Gastrocnemius medialis (tissue), 4 donors: ENCODE measurements around the gene GCHFR. TPM values are rescaled to one million over a fixed set of nuclear protein-coding genes. Genes with fewer than 3 reads are reported as not detected.

Experiments
- ATAC-seq, 2 donors: fragments of 150-250 bp; one replicate each; pipeline ENCODE4 v1.9.1; 2016
- DNase-seq, 2 donors: peaks; one replicate each; pipeline ENCODE4 v3.0.0-alpha.2; 2019
- H3K27ac ChIP-seq, 4 donors: fragments of 200-600 bp; sonication (generic); 1 replicate in 1 of 4; 2 replicates in 3 of 4; pipeline ENCODE4 v1.5.1; 2016 to 2018; ENCODE audit warnings: mild to moderate bottlenecking in 2 of 4, moderate library complexity in 1 of 4
- H3K27me3 ChIP-seq, 3 donors: fragments of 200-600 bp; sonication (generic) in 2 of 3; 1 replicate in 1 of 3; 2 replicates in 2 of 3; pipeline versions ENCODE4 v1.5.1 to v1.6.0; 2016 to 2019; ENCODE audit warnings: mild to moderate bottlenecking in 1 of 3, moderate library complexity in 1 of 3
- H3K36me3 ChIP-seq, 2 donors: fragments of 200-600 bp; sonication (generic) in 1 of 2; one replicate each; pipeline ENCODE4 v1.5.1; 2017 to 2018
- H3K4me1 ChIP-seq, 2 donors: fragments of 200-600 bp; sonication (generic) in 1 of 2; one replicate each; pipeline ENCODE4 v1.5.1; 2016 to 2017; ENCODE audit warnings: mild to moderate bottlenecking in 2 of 2
- H3K4me3 ChIP-seq, 4 donors: fragments of 200-600 bp; sonication (generic) in 3 of 4; 1 replicate in 1 of 4; 2 replicates in 3 of 4; pipeline ENCODE4 v1.5.1; 2016 to 2019; ENCODE audit warnings: mild to moderate bottlenecking in 2 of 4
- H3K9me3 ChIP-seq, 3 donors: fragments of 200-600 bp; sonication (generic) in 2 of 3; 1 replicate in 1 of 3; 2 replicates in 2 of 3; pipeline ENCODE4 v1.5.1; 2016 to 2019
- CTCF ChIP-seq, 5 experiments: fragments of 450-650 bp in 3 of 5; fragments of 200-600 bp in 2 of 5; sonication (generic) in 2 of 5; IDR thresholded peaks in 4 of 5; conservative IDR thresholded peaks in 1 of 5; 1 replicate in 4 of 5; 2 replicates in 1 of 5; pipeline ENCODE4 v1.5.1; 2016 to 2019; ENCODE audit warnings: antibody characterized with exemption in 5 of 5, mild to moderate bottlenecking in 3 of 5, moderate library complexity in 3 of 5
- POLR2A ChIP-seq, 2 donors: fragments of 450-650 bp; IDR thresholded peaks; one replicate each; pipeline ENCODE4 v1.6.1; 2017; ENCODE audit warnings: antibody characterized with exemption in 2 of 2, mild to moderate bottlenecking in 2 of 2, moderate library complexity in 2 of 2
- in situ Hi-C, 4 donors: fragments of 200-750 bp; cut with MboI; loops; one replicate each; pipeline versions ENCODE4 v1.15.0 to v1.8.0; 2017; ENCODE audit warnings: low sequenced_read_pairs in 4 of 4
- intact Hi-C: fragments of 100-400 bp; cut with DNase I; formaldehyde crosslinking; loops from one replicate; pipeline ENCODE4 v1.15.1; 2023; ENCODE audit warnings: low total_unique reads
- total RNA-seq, 4 donors: library from RNA; depleted of rRNA; stranded (reverse); fragments of >200 nt; gene quantifications; one replicate each; pipeline versions ENCODE4 v1.1.0 to v1.2.3, GENCODE V29; 2016

The GCHFR gene
- total RNA-seq, 4 donors from 2014 or later: 0.49 to 16.9 (median 14.4) TPM

GRCh38 chr15:40771242-40771641 is 7.4 kb downstream of the GCHFR start:
- DNase-seq: no peak
- no peak for TF ChIP-seq CTCF (IDR thresholded peaks at IDR 0.05 in 4 of 5, conservative IDR thresholded peaks at IDR 0.05 in 1 of 5)
- TF ChIP-seq POLR2A (IDR thresholded peaks at IDR 0.05): no peak

GRCh38 chr15:40772014-40772413 is 8.1 kb downstream of the GCHFR start:
- no peak overlapping the region for H3K4me3 ChIP-seq
- no peak overlapping the region for H3K27ac ChIP-seq
- intact Hi-C loops: no loop called here
- ATAC-seq (no peak), DNase-seq (no peak)
- H3K27me3 ChIP-seq: no peaks in the 10 kb centered on the region
- in situ Hi-C loops: no loop called here
- TF ChIP-seq CTCF (IDR thresholded peaks at IDR 0.05 in 4 of 5, conservative IDR thresholded peaks at IDR 0.05 in 1 of 5) (no peak), POLR2A (IDR thresholded peaks at IDR 0.05) (no peak)
- H3K36me3 ChIP-seq: peaks cover 0 to 54% of the 10 kb centered on the region in 2 donors
- H3K4me1 ChIP-seq: peaks cover 7 to 8% of the 10 kb centered on the region in 2 donors
- H3K9me3 ChIP-seq: no peaks in the 10 kb centered on the region

More at GRCh38 chr15:40771242-40771641, 7.4 kb downstream of the GCHFR start:
- H3K4me3 ChIP-seq: no peak overlapping the region
- peaks cover 0 to under 1% of the 10 kb centered on the region in 2 donors for H3K4me1 ChIP-seq
- no peak for ATAC-seq
- no peaks in the 10 kb centered on the region for H3K9me3 ChIP-seq
- H3K36me3 ChIP-seq: peaks cover 0 to 52% of the 10 kb centered on the region in 2 donors
- no peaks in the 10 kb centered on the region for H3K27me3 ChIP-seq
- in situ Hi-C loops (no loop called here), intact Hi-C loops (no loop called here)
- H3K27ac ChIP-seq: no peak overlapping the region

- Histone ChIP-seq H3K9me3 (no peaks in the 10 kb centered on the region), H3K4me3 (no peak overlapping the region), H3K4me1 (peaks cover 7 to 10% of the 10 kb centered on the region in 2 donors), H3K27me3 (no peaks in the 10 kb centered on the region), H3K36me3 (peaks cover 0 to 63% of the 10 kb centered on the region in 2 donors), H3K27ac (no peak overlapping the region)
- TF ChIP-seq POLR2A (IDR thresholded peaks at IDR 0.05) (no peak), CTCF (IDR thresholded peaks at IDR 0.05 in 4 of 5, conservative IDR thresholded peaks at IDR 0.05 in 1 of 5) (no peak)
- ATAC-seq: no peak
- intact Hi-C loops: no loop called here
- in situ Hi-C loops: no loop called here
- no peak for DNase-seq
Measured at GRCh38 chr15:40773496-40773895, 9.6 kb downstream of the GCHFR start.

GRCh38 chr15:40773902-40774301 is 10.0 kb downstream of the GCHFR start:
- no peak for TF ChIP-seq CTCF (IDR thresholded peaks at IDR 0.05 in 4 of 5, conservative IDR thresholded peaks at IDR 0.05 in 1 of 5)
- no peak for TF ChIP-seq POLR2A (IDR thresholded peaks at IDR 0.05)
- DNase-seq (no peak), ATAC-seq (no peak)
- no peak overlapping the region for H3K27ac ChIP-seq
- peaks cover 0 to 67% of the 10 kb centered on the region in 2 donors for H3K36me3 ChIP-seq
- intact Hi-C loops: no loop called here
- no peaks in the 10 kb centered on the region for H3K27me3 ChIP-seq
- H3K9me3 ChIP-seq: no peaks in the 10 kb centered on the region
- peaks cover 7 to 10% of the 10 kb centered on the region in 2 donors for H3K4me1 ChIP-seq
- in situ Hi-C loops: no loop called here
- H3K4me3 ChIP-seq: no peak overlapping the region

- no peaks in the 10 kb centered on the region for H3K27me3 ChIP-seq
- no peak overlapping the region for H3K27ac ChIP-seq
- no peak for TF ChIP-seq POLR2A (IDR thresholded peaks at IDR 0.05)
- no peak for TF ChIP-seq CTCF (IDR thresholded peaks at IDR 0.05 in 4 of 5, conservative IDR thresholded peaks at IDR 0.05 in 1 of 5)
- H3K36me3 ChIP-seq: peaks cover 0 to 78% of the 10 kb centered on the region in 2 donors
- H3K4me3 ChIP-seq: no peak overlapping the region
- no peaks in the 10 kb centered on the region for H3K9me3 ChIP-seq
- in situ Hi-C loops (loop anchor here in 1 of 4 donors (25.0 kb wide), 1 partner anchor 88 kb away; the partner anchor contains the start of gene RAD51), intact Hi-C loops (no loop called here)
- ATAC-seq: no peak
- H3K4me1 ChIP-seq: peaks cover 7 to 10% of the 10 kb centered on the region in 2 donors
- no peak for DNase-seq
Measured at GRCh38 chr15:40775007-40775406, 11.1 kb downstream of the GCHFR start.
